Stomach (tissue), 4 donors: ENCODE data around the gene AUTS2.

Experiments used
- CTCF ChIP-seq, 7 experiments: fragments of 450-650 bp in 4 of 7; fragments of 200-600 bp in 3 of 7; sonication (generic) in 3 of 7; IDR thresholded peaks; one replicate each; pipeline ENCODE4 v1.5.1; 2016 to 2019; ENCODE audit warnings: antibody characterized with exemption in 7 of 7, control low read depth in 2 of 7, mild to moderate bottlenecking in 1 of 7
- POLR2A ChIP-seq, 4 donors: fragments of 450-650 bp; IDR thresholded peaks; one replicate each; pipeline ENCODE4 v1.6.1; 2016; ENCODE audit warnings: antibody characterized with exemption in 4 of 4, control low read depth in 2 of 4, mild to moderate bottlenecking in 1 of 4, moderate library complexity in 1 of 4

- TF ChIP-seq CTCF (IDR thresholded peaks at IDR 0.05) (no peak), POLR2A (IDR thresholded peaks at IDR 0.05) (no peak)
Observed at GRCh38 chr7:69859342-69859741, 261.1 kb downstream of the AUTS2 start.
